ENCODE results near the gene TIA1.

TIA1 gene

GRCh38 chr2:70160545-70160944, 87.9 kb downstream of the TIA1 start:
- Histone ChIP-seq H3K9ac (no peak overlapping the region), H3K27ac (no peak overlapping the region), H3K36me3 (ENCODE audit: control insufficient read depth, insufficient read depth, low read length) (no peaks in the 10 kb centered on the region)

More at GRCh38 chr2:70160545-70160944, 87.9 kb downstream of the TIA1 start:
- no peak overlapping the region for H2AFZ ChIP-seq
- no peaks in the 10 kb centered on the region for H3K4me1 ChIP-seq
- no peaks in the 10 kb centered on the region for H3K9me3 ChIP-seq (ENCODE audit: control insufficient read depth, low read length)
- H3K79me2 ChIP-seq = no peaks in the 10 kb centered on the region
- H3K4me3 ChIP-seq (ENCODE audit: low read depth, low read length) = no peak overlapping the region
- H3K4me2 ChIP-seq (ENCODE audit: low read length) = no peak overlapping the region
- no peak for TF ChIP-seq CTCF (IDR thresholded peaks at IDR 0.05)
- H3K27me3 ChIP-seq (ENCODE audit: control insufficient read depth, insufficient read depth, low read length) = no peaks in the 10 kb centered on the region

All from parathyroid adenoma (tissue), 2 donors.